Renal cortex interstitium (tissue), 11 donors: Measurements from ENCODE around the gene ZXDC. TPM values are rescaled to one million over a fixed set of nuclear protein-coding genes. Genes with fewer than 3 reads are reported as not detected.

Experiments
- DNase-seq, 11 donors: peaks; one replicate each; pipeline ENCODE4 v3.0.0-alpha.2; 2013; ENCODE audit warnings: low read depth in 9 of 11, low spot score in 4 of 11; ENCODE audit errors: extremely low read depth in 1 of 11
- polyA plus RNA-seq, 3 donors: library from polyadenylated mRNA; unstranded; fragments of 120-200 nt; gene quantifications; one replicate each; pipeline ENCODE4 v1.2.1, GENCODE V29; 2013; ENCODE audit not compliant: insufficient read length in 3 of 3

Gene ZXDC
- polyA plus RNA-seq, 3 donors, result 31.1 to 44.5 (median 34.7) TPM

DNA sequence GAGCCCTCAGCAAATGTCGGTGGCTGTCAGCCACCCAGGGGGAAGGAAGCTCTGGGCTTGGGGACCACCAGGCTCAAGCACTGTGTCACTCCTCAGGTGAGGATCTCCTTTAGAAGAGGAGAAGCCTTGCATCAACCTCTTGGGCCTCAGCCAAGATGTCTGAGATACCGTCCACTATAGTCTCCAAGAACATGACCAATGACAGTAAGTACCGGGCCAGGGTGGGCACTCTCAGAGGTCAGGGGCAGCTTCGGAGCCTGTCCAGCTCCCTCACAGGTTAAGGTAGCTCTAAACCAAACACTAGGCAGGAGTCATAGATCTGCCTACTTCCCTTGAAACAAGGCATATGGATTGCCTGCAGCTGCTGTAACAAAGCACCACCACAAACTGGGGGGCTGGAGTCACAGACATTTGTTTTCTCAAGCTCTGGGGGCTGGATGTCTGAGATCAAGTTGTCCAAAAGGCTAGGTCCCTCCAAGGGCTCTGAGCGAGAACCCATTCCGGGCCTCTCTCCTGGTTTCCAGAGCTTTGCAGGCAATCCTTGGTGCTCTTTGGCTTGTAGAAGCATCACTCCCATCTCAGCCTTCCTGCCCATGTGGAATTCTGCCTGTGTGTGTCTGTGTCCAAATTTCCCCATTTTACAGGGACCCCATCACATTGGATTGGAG lies 79.7 kb downstream of the ZXDC start:
- DNase-seq, result no peak

DNA sequence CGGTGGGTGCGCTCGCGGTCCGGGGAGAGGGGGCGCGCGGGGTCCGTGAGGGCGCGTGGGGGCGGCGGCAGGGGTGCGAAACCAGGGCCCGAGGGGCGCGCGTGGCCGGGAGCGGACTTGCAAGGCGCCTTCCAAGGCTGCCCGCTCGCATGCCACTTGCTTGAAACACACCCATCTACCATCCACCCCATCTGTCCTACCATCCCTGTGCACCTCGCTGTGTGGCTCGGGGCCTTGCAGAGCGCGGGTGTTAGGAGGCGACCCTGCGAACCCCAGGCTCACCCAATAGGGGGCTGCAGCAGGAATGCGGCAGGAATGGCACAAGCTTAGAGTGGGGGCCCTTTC lies 80.7 kb downstream of the ZXDC start:
- no peak for DNase-seq

GRCh38 chr3:126394179-126394976 lies 81.3 kb downstream of the ZXDC start, which contains the start of gene CFAP100:
Gene CFAP100, plus strand, starts transcription at chr3:126394909. Its CDS starts 1,092 bp downstream, at chr3:126396001.
- DNase-seq, result peak in 9 of 11 donors; percentile 41 to 75 (median 68)

GRCh38 chr3:126393563-126393962 lies 82.1 kb downstream of the ZXDC start:
- DNase-seq, result no peak

- DNase-seq, result no peak
Observed at GRCh38 chr3:126392246-126392645, 83.4 kb downstream of the ZXDC start.

- DNase-seq, result no peak
Observed at GRCh38 chr3:126391631-126392030, 84.1 kb downstream of the ZXDC start.

DNA sequence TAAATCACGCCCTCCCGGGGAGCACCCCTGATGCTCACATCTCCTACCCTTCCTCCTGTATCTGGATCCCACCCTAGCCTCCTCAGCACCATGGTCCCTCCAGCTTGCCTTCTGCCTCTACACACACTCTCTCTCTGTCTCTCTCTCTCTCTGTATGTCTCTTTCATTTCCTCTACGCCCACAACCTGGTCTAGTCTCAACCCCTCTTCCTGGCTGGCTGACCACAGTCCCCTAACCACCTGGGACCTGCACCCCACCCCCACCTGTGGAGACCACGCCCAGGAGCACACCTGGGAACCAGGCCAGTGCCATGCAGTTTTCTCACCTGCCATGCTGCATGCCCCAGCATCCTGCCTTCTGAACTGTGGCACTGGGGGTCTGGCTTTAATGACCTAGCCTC lies 84.9 kb downstream of the ZXDC start:
- no peak for DNase-seq

DNA sequence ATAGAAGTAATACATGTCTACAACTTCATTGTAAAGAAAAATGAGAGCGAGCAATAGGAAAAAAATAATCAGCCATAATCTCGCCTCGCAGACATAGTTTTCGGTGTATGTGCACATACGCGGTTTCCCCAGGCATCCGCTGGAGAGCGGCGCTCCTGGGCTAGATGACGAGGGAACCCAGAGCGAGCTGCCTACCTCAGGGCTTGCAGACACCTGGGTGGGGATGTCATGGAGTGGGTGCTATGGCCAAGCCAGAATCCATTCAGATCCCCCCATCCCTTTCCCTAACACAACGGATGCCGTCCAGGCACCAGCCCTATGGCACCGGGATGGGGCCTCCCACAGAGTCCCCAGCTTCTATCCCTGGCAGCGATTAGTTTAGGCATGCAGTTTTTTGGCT lies 85.5 kb downstream of the ZXDC start:
- DNase-seq, result no peak

GRCh38 chr3:126389794-126390146 lies 85.9 kb downstream of the ZXDC start:
- DNase-seq, result no peak

GRCh38 chr3:126389112-126389793 lies 86.4 kb downstream of the ZXDC start:
- peak; percentile 65 to 87 (median 81) for DNase-seq

Other genes with a start within 250 kb of the ZXDC start
- gene KLF15, start 118.5 kb downstream of the ZXDC start, polyA plus RNA-seq, result 10 to 100 TPM; 11.9 to 15.5 (median 15.4) TPM
- gene CFAP100, start 81.0 kb downstream of the ZXDC start, polyA plus RNA-seq, result 1 to 10 TPM in 2 of 3 donors, under 1 TPM in 1; 0.84 to 3.3 (median 1.1) TPM
- under 1 TPM; 0.09 to 0.29 (median 0.10) TPM for gene UROC1, start 41.9 kb upstream of the ZXDC start, polyA plus RNA-seq
- 1 to 10 TPM; 4.5 to 9.7 (median 7.4) TPM for gene CHST13, start 48.3 kb upstream of the ZXDC start, polyA plus RNA-seq
- gene C3orf22, start 83.0 kb upstream of the ZXDC start, polyA plus RNA-seq, result under 1 TPM in 2 of 3 donors, not detected in 1; 0.09 to 0.17 TPM
- gene TXNRD3, start 179.2 kb upstream of the ZXDC start, polyA plus RNA-seq, result 10 to 100 TPM; 15.3 to 19.0 (median 17.1) TPM
- gene CHCHD6, start 228.3 kb upstream of the ZXDC start, polyA plus RNA-seq, result 10 to 100 TPM; 15.7 to 22.3 (median 21.1) TPM